Panc1 (cell line): ENCODE measurements around the gene SPATA31E1. TPM values are rescaled to one million over a fixed set of nuclear protein-coding genes. Genes with fewer than 3 reads are reported as not detected.

Source experiments
- ATAC-seq: fragments of 200-7000 bp; cut with Tn5 transposase; 2 replicates; pipeline ENCODE4 v1.9.1; 2020; ENCODE audit warnings: mild to moderate bottlenecking, moderate library complexity
- BruUV-seq: library from RNA; stranded (reverse); fragments of 400-500 nt; replicated peaks from 2 replicates; lab custom pipeline; 2021; lab: Mats Ljungman, UMichigan
- CTCF ChIA-PET: fragments of 300-600 bp; sonication (Branson Sonifier 250); formaldehyde crosslinking; loops from one replicate; lab custom pipeline; 2022; ENCODE audit warnings: antibody characterized with exemption; lab: Charles Lee
- POLR2A ChIA-PET: fragments of 300-600 bp; sonication (Branson Sonifier 250); formaldehyde crosslinking; loops from one replicate; lab custom pipeline; 2022; ENCODE audit warnings: antibody characterized with exemption; lab: Charles Lee
- DNase-seq: peaks from one replicate; pipeline ENCODE4 v3.0.0-alpha.2; 2010; ENCODE audit warnings: low read depth, low spot score
- H3K27ac ChIP-seq: 2 replicates; pipeline ENCODE4 v1.5.1; 2011; ENCODE audit warnings: mild to moderate bottlenecking, low read length, inconsistent platforms
- H3K27me3 ChIP-seq: fragments of 200-500 bp; sonication (Bioruptor generic); 2 replicates; pipeline ENCODE4 v1.6.0; 2014; ENCODE audit warnings: low read length, inconsistent platforms; ENCODE audit not compliant: control insufficient read depth, insufficient read depth
- H3K36me3 ChIP-seq: fragments of 200-500 bp; sonication (Bioruptor generic); 2 replicates; pipeline ENCODE4 v1.5.1; 2014; ENCODE audit warnings: inconsistent platforms, mild to moderate bottlenecking, low read length, moderate library complexity; ENCODE audit not compliant: control insufficient read depth, insufficient read depth
- H3K4me1 ChIP-seq: 2 replicates; pipeline ENCODE4 v1.5.1; 2011; ENCODE audit warnings: inconsistent platforms, mild to moderate bottlenecking, low read length, moderate library complexity; ENCODE audit not compliant: control insufficient read depth, insufficient read depth
- H3K4me3 ChIP-seq, 2 experiments: 2 replicates each; pipeline ENCODE4 v1.5.1; 2011 to 2012; ENCODE audit warnings: low read depth in 2 of 2, low read length in 2 of 2, mild to moderate bottlenecking in 2 of 2, inconsistent platforms in 1 of 2, moderate library complexity in 1 of 2
- H3K9me3 ChIP-seq: fragments of 200-500 bp; sonication (Bioruptor generic); 2 replicates; pipeline ENCODE4 v1.5.1; 2014; ENCODE audit warnings: low read depth, mild to moderate bottlenecking, inconsistent platforms, low read length, moderate library complexity; ENCODE audit not compliant: control insufficient read depth, insufficient read depth
- CTCF ChIP-seq: fragments of 450-650 bp; IDR thresholded peaks from 2 replicates; pipeline ENCODE4 v1.5.1; 2017; ENCODE audit warnings: mild to moderate bottlenecking
- POLR2AphosphoS5 ChIP-seq: IDR thresholded peaks from 2 replicates; pipeline ENCODE4 v1.6.1; 2012; ENCODE audit warnings: mild to moderate bottlenecking, low read depth, low read length, moderate library complexity
- REST ChIP-seq, 2 experiments: IDR thresholded peaks; 2 replicates each; pipeline ENCODE4 v1.6.1; 2011 to 2012; ENCODE audit warnings: low read depth in 2 of 2, control low read depth in 1 of 2, low read length in 1 of 2, mild to moderate bottlenecking in 1 of 2, moderate library complexity in 1 of 2; ENCODE audit not compliant: insufficient read depth in 1 of 2
- SIN3A ChIP-seq: IDR thresholded peaks from 2 replicates; pipeline ENCODE4 v1.6.1; 2012; ENCODE audit warnings: low read depth, mild to moderate bottlenecking, low read length, moderate library complexity, borderline replicate concordance; ENCODE audit not compliant: insufficient read depth
- TCF7L2 ChIP-seq: IDR thresholded peaks from 2 replicates; pipeline ENCODE4 v1.6.1; 2011; ENCODE audit warnings: mild to moderate bottlenecking, low read depth, low read length, inconsistent platforms
- in situ Hi-C: cut with HindIII; loops from 2 replicates; pipeline ENCODE4 v1.10.0; 2016; ENCODE audit warnings: low sequenced_read_pairs, low pct_unique_long_range_greater_than_20kb
- intact Hi-C: fragments of 100-400 bp; cut with micrococcal nuclease; formaldehyde crosslinking; loops from one replicate; pipeline ENCODE4 v1.10.0; 2022; ENCODE audit not compliant: unreplicated experiment
- total RNA-seq: library from RNA; stranded (reverse); gene quantifications from one replicate; pipeline ENCODE4 v1.2.1, GENCODE V29; 2021; ENCODE audit not compliant: unreplicated experiment

The SPATA31E1 gene
- total RNA-seq, 1 experiment from 2014 or later: not detected

GRCh38 chr9:87880116-87880515, 2.6 kb upstream of the SPATA31E1 start:
- no peak for TF ChIP-seq CTCF
- TF ChIP-seq REST (IDR thresholded peaks at IDR 0.05; ENCODE audit: insufficient read depth in 1 of 2, low read depth in 2 of 2, low read length in 1 of 2): no peak
- no peak for TF ChIP-seq TCF7L2
- no peak for TF ChIP-seq POLR2AphosphoS5
- no peak for TF ChIP-seq SIN3A
- ATAC-seq: no peak
- H3K9me3 ChIP-seq: no peaks in the 10 kb centered on the region
- in situ Hi-C loops (no loop called here), intact Hi-C loops (no loop called here)
- no peak overlapping the region for H3K27ac ChIP-seq
- H3K27me3 ChIP-seq: no peaks in the 10 kb centered on the region
- no peaks in the 10 kb centered on the region for H3K4me1 ChIP-seq
- no peaks in the 10 kb centered on the region for H3K36me3 ChIP-seq
- ChIA-PET POLR2A (no interaction called here), CTCF (no interaction called here)
- H3K4me3 ChIP-seq: no peak overlapping the region
- no TSS peak for BruUV-seq
- no peak for DNase-seq

DNA sequence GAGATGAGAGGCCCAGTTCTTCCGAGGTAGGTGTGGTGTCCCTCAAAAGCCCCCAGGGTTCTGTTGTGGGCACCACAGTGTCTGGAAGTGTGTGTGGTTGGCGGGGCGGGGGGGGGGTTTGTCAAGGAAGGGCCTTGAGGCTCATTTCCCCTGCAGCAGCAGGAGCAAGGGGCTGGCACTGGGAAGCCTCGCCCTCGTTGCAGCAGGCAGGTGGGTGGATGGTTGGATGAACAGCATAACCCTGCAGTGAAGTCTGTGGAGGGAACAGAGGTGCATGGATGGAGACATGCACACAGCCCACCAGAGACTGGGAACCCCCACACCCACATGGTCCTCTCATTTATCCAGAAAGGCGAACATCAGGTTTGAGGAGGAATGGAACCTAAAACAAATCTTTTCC, 2.0 kb upstream of the SPATA31E1 start:
- TF ChIP-seq REST (IDR thresholded peaks at IDR 0.05; ENCODE audit: insufficient read depth in 1 of 2, low read depth in 2 of 2, low read length in 1 of 2): no peak
- no peak for TF ChIP-seq POLR2AphosphoS5
- no peak for TF ChIP-seq CTCF
- no peak for TF ChIP-seq SIN3A
- no peak for TF ChIP-seq TCF7L2
- Histone ChIP-seq H3K27me3 (no peaks in the 10 kb centered on the region), H3K4me1 (no peaks in the 10 kb centered on the region), H3K27ac (no peak overlapping the region), H3K9me3 (no peaks in the 10 kb centered on the region), H3K36me3 (no peaks in the 10 kb centered on the region), H3K4me3 (no peak overlapping the region)
- intact Hi-C loops (no loop called here), in situ Hi-C loops (no loop called here)
- CTCF ChIA-PET: no interaction called here
- DNase-seq (no peak), ATAC-seq (no peak)
- POLR2A ChIA-PET: no interaction called here
- no TSS peak for BruUV-seq
